GM12878 (cell line): ENCODE data around the gene HEXIM1. TPM values are rescaled to one million over a fixed set of nuclear protein-coding genes. Genes with fewer than 3 reads are reported as not detected.
A peak's percentile ranks its signal among the peaks of the same experiment; 100 is the strongest.

ENCODE experiments used
- CREB1 ChIP-seq: IDR thresholded peaks from 2 replicates; pipeline ENCODE4 v1.6.1; 2012; ENCODE audit warnings: low read depth, mild to moderate bottlenecking, inconsistent platforms
- EGR1 ChIP-seq, 2 experiments: IDR thresholded peaks; 1 replicate in 1 of 2; 2 replicates in 1 of 2; pipeline ENCODE4 v1.6.1; 2011 to 2012; ENCODE audit warnings: low read depth in 2 of 2, low read length in 2 of 2, borderline replicate concordance in 1 of 2, mild to moderate bottlenecking in 1 of 2, moderate library complexity in 1 of 2
- ESRRA ChIP-seq: IDR thresholded peaks from 2 replicates; pipeline ENCODE4 v1.6.1; 2012; ENCODE audit warnings: mild to moderate bottlenecking, low read length, improper control_type of control experiment
- HDAC2 ChIP-seq: fragments of 200-600 bp; sonication (generic); IDR thresholded peaks from 2 replicates; pipeline ENCODE4 v1.6.1; 2017
- IKZF1 ChIP-seq: fragments of 450-650 bp; conservative IDR thresholded peaks from 2 replicates; pipeline ENCODE4 v1.6.1; 2017; ENCODE audit warnings: antibody characterized with exemption, mild to moderate bottlenecking
- IKZF2 ChIP-seq, 2 experiments: fragments of 450-650 bp; IDR thresholded peaks; 2 replicates each; pipeline ENCODE4 v1.6.1; 2017; ENCODE audit warnings: mild to moderate bottlenecking in 2 of 2, moderate library complexity in 2 of 2
- IRF4 ChIP-seq: IDR thresholded peaks from 2 replicates; pipeline ENCODE4 v1.6.1; 2011; ENCODE audit warnings: low read depth, low read length
- JUND ChIP-seq: IDR thresholded peaks from 2 replicates; pipeline ENCODE4 v1.6.1; 2012; ENCODE audit warnings: low read depth, mild to moderate bottlenecking, low read length, improper control_type of control experiment, moderate library complexity
- KAT2A ChIP-seq: conservative IDR thresholded peaks from 2 replicates; pipeline ENCODE4 v1.6.1; 2011; ENCODE audit warnings: low read depth, low read length; ENCODE audit not compliant: control insufficient read depth
- KDM1A ChIP-seq: fragments of 200-600 bp; sonication (generic); IDR thresholded peaks from 2 replicates; pipeline ENCODE4 v1.6.1; 2016; ENCODE audit warnings: borderline replicate concordance
- MEF2A ChIP-seq: IDR thresholded peaks from 2 replicates; pipeline ENCODE4 v1.6.1; 2011; ENCODE audit warnings: low read depth, mild to moderate bottlenecking, low read length, moderate library complexity; ENCODE audit not compliant: insufficient read depth
- MTA3 ChIP-seq: IDR thresholded peaks from 2 replicates; pipeline ENCODE4 v1.6.1; 2012; ENCODE audit warnings: low read length, inconsistent platforms, borderline replicate concordance
- NFXL1 ChIP-seq: fragments of 450-650 bp; IDR thresholded peaks from 2 replicates; pipeline ENCODE4 v1.6.1; 2017; ENCODE audit warnings: antibody characterized with exemption, mild to moderate bottlenecking, borderline replicate concordance
- NFYA ChIP-seq: IDR thresholded peaks from 2 replicates; pipeline ENCODE4 v1.6.1; 2011; ENCODE audit warnings: low read depth, mild to moderate bottlenecking, low read length, improper control_type of control experiment, borderline replicate concordance
- NFYB ChIP-seq: IDR thresholded peaks from 2 replicates; pipeline ENCODE4 v1.6.1; 2011; ENCODE audit warnings: low read depth, mild to moderate bottlenecking, low read length, improper control_type of control experiment, moderate library complexity; ENCODE audit not compliant: insufficient read depth
- PAX8 ChIP-seq: fragments of 450-650 bp; IDR thresholded peaks from 2 replicates; pipeline ENCODE4 v1.6.1; 2017; ENCODE audit warnings: mild to moderate bottlenecking, moderate library complexity
- POLR2A ChIP-seq: IDR thresholded peaks from 2 replicates; pipeline ENCODE4 v1.6.1; 2011; ENCODE audit warnings: low read depth, mild to moderate bottlenecking, low read length
- POU2F2 ChIP-seq: IDR thresholded peaks from 3 replicates; pipeline ENCODE4 v1.6.1; 2011; ENCODE audit warnings: low read depth, mild to moderate bottlenecking, low read length, borderline replicate concordance
- SMC3 ChIP-seq: IDR thresholded peaks from 2 replicates; pipeline ENCODE4 v1.6.1; 2011; ENCODE audit warnings: low read length, improper control_type of control experiment, borderline replicate concordance
- SUZ12 ChIP-seq: fragments of 200-600 bp; sonication (generic); IDR thresholded peaks from one replicate; pipeline ENCODE4 v1.6.1; 2018; ENCODE audit warnings: antibody characterized with exemption, mild to moderate bottlenecking; ENCODE audit not compliant: unreplicated experiment
- WRNIP1 ChIP-seq: IDR thresholded peaks from 2 replicates; pipeline ENCODE4 v1.6.1; 2011; ENCODE audit warnings: low read depth, low read length, improper control_type of control experiment, borderline replicate concordance
- ZNF24 ChIP-seq: fragments of 450-650 bp; IDR thresholded peaks from 2 replicates; pipeline ENCODE4 v1.6.1; 2017; ENCODE audit warnings: antibody characterized with exemption, mild to moderate bottlenecking
- ZNF687 ChIP-seq: fragments of 450-650 bp; IDR thresholded peaks from 2 replicates; pipeline ENCODE4 v1.6.1; 2017; ENCODE audit warnings: mild to moderate bottlenecking, moderate library complexity
- polyA plus RNA-seq, 11 experiments: library from polyadenylated mRNA; depleted of rRNA in 4 of 11; unstranded in 6 of 11; stranded (reverse) in 5 of 11; fragments of >200 nt; fragmentation: Nextera tagmentation in 4 of 11; fragmentation: Illumina TruSeq in 1 of 11; extraction: Ambion mirVana in 4 of 11; extraction: Trizol in 1 of 11; gene quantifications; 1 replicate in 1 of 11; 2 replicates in 10 of 11; pipeline versions ENCODE4 v1.2.1 to v1.2.3, GENCODE V29; 2011 to 2016; ENCODE audit warnings: inconsistent platforms in 2 of 11, missing spikeins in 2 of 11, low read depth in 1 of 11
- total RNA-seq, 4 experiments: library from RNA; depleted of rRNA in 3 of 4; stranded (reverse); fragments of >200 nt in 3 of 4; fragmentation: Illumina TruSeq in 1 of 4; extraction: Trizol in 1 of 4; gene quantifications; 2 replicates each; pipeline versions ENCODE4 v1.2.1 to v1.2.3, GENCODE V29; 2013 to 2021
- TF ChIP-seq, protein P1 (sequence below): fragments of 450-650 bp; IDR thresholded peaks from 2 replicates; pipeline ENCODE4 v1.6.1; 2017; ENCODE audit warnings: mild to moderate bottlenecking, low read depth, inconsistent platforms; ENCODE audit not compliant: poor library complexity, severe bottlenecking
- TF ChIP-seq, protein P2 (sequence below): fragments of 450-650 bp; IDR thresholded peaks from 2 replicates; pipeline ENCODE4 v1.6.1; 2017; ENCODE audit warnings: low read depth, mild to moderate bottlenecking, moderate library complexity

Gene HEXIM1
- total and polyA plus RNA-seq, 10 of the 15 experiments (the other 5 are each of a cell fraction or from before 2014, with no cell fraction given): 1.9 to 24.1 (median 9.0) TPM

GRCh38 chr17:45147581-45148182 lies 593 bp upstream of the HEXIM1 start (continued):
- peak; percentile 96 for TF ChIP-seq POU2F2
- peak in 1 of 2 experiments; percentile 26; a peak in 1 of 4 replicates for TF ChIP-seq IKZF2 (IDR thresholded peaks at IDR 0.05)
- no peak for TF ChIP-seq NFYB
- no peak for TF ChIP-seq NFXL1
- no peak for TF ChIP-seq SMC3
- TF ChIP-seq NFYA: no peak
- TF ChIP-seq PAX8: no peak
- TF ChIP-seq HDAC2: no peak
- TF ChIP-seq EGR1 (IDR thresholded peaks at IDR 0.05; ENCODE audit: borderline replicate concordance in 1 of 2, low read depth in 2 of 2, low read length in 2 of 2): no peak
- no peak for TF ChIP-seq SUZ12
- TF ChIP-seq MEF2A: no peak
- no peak for TF ChIP-seq KAT2A
- TF ChIP-seq, protein P1, sequence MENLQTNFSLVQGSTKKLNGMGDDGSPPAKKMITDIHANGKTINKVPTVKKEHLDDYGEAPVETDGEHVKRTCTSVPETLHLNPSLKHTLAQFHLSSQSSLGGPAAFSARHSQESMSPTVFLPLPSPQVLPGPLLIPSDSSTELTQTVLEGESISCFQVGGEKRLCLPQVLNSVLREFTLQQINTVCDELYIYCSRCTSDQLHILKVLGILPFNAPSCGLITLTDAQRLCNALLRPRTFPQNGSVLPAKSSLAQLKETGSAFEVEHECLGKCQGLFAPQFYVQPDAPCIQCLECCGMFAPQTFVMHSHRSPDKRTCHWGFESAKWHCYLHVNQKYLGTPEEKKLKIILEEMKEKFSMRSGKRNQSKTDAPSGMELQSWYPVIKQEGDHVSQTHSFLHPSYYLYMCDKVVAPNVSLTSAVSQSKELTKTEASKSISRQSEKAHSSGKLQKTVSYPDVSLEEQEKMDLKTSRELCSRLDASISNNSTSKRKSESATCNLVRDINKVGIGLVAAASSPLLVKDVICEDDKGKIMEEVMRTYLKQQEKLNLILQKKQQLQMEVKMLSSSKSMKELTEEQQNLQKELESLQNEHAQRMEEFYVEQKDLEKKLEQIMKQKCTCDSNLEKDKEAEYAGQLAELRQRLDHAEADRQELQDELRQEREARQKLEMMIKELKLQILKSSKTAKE: peak; percentile 99
- TF ChIP-seq JUND: peak; percentile 96
- no peak for TF ChIP-seq ESRRA
- peak; percentile 79 for TF ChIP-seq CREB1
- peak; percentile 69; the same call in 1 of the 2 replicates for TF ChIP-seq WRNIP1
- TF ChIP-seq KDM1A: no peak
- TF ChIP-seq IKZF1: no peak
- TF ChIP-seq ZNF687: no peak
- TF ChIP-seq, protein P2, sequence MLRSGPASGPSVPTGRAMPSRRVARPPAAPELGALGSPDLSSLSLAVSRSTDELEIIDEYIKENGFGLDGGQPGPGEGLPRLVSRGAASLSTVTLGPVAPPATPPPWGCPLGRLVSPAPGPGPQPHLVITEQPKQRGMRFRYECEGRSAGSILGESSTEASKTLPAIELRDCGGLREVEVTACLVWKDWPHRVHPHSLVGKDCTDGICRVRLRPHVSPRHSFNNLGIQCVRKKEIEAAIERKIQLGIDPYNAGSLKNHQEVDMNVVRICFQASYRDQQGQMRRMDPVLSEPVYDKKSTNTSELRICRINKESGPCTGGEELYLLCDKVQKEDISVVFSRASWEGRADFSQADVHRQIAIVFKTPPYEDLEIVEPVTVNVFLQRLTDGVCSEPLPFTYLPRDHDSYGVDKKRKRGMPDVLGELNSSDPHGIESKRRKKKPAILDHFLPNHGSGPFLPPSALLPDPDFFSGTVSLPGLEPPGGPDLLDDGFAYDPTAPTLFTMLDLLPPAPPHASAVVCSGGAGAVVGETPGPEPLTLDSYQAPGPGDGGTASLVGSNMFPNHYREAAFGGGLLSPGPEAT: peak; percentile 98
- TF ChIP-seq ZNF24: no peak
- TF ChIP-seq MTA3: 0 out of 2 replicates have a peak, but pooled peaks have one; percentile 67
- TF ChIP-seq IRF4: peak; percentile 33; the same call in 1 of the 2 replicates
- peak; percentile 68 for TF ChIP-seq POLR2A
